NCI-H510A (cell line): ENCODE results near the gene DDX24.

Experiments used
- DNase-seq: peaks from one replicate; lab custom pipeline; 2025; lab: John Stamatoyannopoulos, UW

The DDX24 gene

DNA sequence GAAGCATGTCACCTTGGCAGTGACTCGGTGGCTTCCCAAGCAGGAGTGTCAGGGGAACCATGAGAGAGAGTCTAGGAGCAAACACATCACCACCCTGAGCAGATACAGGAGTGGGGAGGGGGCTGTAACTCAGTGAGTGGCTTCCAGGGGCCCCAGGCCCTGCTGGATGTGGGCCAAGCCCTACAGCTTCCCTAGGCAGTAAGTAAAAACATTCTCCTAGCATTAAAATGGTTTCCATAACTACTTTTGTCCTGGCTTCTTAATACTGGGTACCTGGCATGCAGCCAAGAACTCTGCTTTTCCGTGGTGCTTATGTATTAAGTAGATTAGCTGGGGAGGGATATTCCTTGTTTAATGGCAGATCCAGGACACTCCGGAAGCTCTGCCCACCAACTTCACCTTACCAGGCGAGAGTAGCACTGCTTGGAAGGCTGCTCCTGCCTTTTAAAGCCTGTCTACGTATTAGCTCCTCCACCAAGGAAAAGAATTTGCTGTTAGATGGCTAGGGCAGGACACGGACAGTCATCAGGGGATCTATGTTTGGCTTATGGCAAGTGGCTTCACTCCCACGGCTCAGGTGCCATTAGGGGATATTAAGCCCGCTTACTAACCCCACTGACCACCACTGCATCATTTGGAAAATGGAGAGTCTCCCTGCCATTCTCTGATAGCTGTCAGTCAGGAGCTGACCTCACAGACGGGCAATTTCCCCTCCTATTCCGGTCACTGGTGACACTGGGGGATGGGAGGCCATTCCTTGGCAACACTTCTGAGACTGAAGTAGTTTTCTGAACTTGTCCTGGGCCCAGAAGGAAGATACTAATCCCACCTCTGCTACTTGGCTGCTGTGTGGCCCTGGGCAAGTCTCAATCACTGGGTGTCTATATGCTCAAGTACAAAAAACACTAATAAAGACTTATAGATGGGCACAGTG lies 32.0 kb downstream of the DDX24 start:
- no peak for DNase-seq

DNA sequence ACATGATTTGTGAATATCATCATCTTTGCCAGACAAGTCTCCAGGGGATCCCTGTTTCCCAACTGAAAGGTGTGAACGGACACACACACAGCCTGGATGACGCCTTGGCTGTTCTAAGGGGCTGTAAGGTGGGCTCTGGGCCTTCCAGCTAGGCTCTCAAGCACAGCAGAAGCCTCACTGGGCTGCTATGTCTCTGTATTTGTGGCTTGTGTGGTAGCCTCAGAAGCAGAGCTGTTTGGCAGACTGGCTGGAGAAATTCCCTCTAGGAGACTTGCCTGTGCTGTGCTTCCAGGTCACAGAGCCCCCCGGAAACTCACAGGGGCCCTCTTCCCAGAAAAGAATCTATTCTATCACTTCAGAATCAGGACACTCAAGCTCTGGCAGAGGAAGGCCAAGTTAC lies 33.4 kb downstream of the DDX24 start:
- no peak for DNase-seq

DNA sequence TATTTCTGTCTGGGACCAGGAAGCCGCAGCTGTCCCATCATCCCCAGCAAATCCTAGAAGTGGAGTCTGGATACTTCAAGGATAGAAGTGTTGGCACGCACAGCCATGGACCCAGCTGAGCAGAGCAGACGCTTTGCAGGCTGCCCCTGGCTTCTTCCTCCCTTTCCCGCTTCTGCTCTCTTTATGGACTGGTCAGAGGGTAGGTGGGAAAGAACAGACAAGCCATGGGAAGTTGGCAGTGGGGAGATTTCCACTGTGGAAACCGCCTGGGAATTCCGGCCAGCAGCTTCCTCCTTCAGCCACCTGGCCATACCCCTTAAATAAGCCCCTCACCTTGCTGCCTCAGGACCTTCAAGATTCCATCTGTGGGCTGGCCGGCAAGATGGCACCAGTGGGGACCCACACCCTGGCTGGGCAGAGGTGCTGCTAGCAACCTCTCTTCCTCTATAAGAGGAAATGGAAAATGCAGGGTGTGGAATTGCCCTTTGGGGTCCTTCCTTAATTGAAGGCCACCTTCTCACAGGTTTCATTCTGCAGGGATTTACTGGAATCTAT lies 34.2 kb downstream of the DDX24 start:
- DNase-seq = no peak

DNA sequence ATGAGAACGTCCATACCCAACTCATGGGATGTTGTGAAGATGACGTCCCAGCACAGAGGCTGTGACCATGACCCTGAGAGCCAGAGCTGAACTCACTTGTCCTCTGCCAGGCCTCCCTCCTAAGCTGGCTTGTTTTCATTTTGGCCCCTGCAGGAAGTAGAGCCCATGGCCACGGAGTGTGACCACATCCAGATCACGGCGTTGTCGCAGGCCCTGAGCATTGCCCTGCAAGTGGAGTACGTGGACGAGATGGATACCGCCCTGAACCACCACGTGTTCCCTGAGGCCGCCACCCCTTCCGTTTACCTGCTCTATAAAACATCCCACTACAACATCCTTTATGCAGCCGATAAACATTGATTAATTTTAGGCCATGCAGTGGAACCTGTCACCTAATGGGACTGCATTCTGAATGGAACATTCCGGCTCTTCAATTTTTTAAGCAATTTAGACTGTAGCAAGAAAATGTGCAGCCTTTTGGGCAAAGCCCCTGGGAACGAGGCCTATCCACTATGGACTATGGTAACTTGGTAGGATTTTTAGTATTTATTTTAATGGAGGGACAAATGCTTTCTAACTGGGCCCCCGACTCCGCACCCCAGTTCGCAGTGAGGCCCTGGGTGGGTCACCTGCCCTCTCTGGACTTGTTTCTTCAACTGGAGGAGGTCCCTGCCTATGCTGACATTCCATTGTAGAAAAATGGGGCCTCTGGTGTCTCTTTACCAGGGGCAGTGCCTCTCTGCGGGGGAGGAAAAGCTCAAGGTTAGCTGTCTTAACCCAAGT lies 35.2 kb downstream of the DDX24 start:
- no peak for DNase-seq

DNA sequence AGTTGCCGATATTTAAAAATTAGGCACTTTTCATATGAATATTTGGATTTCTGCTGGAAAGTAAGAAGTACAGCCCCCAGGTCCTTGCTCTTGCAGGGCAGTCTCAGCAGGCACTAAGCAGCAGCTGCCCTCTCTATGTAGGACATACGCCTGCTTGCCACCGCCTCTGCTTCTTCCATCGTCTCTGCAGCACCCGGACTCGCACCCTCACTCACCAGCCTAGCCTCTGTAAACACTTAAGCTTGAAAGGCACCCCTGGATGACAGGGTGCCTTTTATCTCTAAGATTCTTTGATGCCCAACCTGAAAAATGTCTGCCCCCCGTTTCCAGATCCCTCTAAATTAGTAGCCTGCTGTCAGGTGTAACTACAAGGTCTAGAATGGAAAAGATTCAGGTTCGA lies 35.9 kb downstream of the DDX24 start:
- DNase-seq = no peak

DNA sequence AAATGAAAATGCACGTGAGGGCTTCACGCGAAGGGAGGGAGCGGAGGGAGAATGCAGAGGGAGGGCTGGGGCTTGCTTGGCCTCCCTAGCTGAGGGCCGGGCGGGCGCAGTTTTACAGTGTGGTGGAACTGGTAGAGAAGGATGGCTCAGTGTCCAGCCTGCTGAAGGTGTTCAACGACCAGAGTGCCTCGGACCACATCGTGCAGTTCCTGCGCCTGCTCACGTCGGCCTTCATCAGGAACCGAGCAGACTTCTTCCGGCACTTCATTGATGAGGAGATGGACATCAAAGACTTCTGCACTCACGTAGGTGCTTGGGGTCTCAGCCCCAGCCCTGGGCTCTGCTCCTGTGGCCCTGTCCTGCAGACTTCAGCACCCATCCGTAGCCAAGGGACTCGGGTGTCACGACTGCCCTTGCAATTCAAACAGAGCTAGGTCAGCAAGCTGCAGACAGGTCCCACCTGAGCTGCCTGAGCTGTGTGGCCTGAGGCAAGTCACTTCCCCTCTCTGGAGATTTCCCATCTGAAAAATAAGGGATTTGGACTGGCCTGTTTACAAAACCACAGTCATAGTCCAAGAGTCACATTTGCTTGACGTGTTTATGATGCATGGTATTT lies 36.4 kb downstream of the DDX24 start:
- no peak for DNase-seq

DNA sequence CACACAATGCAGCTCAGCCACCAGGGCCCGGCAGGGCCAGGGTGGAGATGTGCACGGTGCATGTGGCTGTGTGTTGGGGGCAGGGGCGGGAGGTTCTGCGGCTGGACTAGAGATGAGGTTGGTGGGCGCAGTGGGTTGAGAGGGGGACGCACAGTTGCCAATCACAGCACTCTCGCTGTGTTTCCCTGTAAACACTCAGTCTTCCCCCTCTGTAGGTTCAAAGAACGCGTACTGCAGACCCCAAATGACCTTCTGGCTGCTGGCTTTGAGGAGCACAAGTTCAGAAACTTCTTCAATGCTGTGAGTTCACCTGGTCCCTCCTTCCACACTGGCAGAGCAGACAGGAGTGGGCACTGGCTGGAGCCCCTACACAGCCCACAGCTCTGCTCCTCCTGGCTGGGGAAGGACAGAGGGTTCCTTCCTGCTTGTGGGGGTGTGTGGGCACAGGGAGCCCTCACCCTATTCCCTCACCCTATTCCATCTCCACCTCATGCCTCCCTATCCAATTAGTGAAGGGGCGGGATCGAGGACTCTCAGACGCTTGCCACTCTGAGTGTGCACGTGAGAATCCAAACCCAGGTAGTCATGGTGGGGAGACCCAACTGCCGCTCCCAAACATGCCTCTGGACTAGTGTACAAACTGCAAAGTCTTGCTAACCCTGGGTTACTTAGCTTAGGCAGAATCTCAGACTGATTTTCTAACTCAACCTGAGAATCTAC lies 37.1 kb downstream of the DDX24 start:
- DNase-seq = no peak

DNA sequence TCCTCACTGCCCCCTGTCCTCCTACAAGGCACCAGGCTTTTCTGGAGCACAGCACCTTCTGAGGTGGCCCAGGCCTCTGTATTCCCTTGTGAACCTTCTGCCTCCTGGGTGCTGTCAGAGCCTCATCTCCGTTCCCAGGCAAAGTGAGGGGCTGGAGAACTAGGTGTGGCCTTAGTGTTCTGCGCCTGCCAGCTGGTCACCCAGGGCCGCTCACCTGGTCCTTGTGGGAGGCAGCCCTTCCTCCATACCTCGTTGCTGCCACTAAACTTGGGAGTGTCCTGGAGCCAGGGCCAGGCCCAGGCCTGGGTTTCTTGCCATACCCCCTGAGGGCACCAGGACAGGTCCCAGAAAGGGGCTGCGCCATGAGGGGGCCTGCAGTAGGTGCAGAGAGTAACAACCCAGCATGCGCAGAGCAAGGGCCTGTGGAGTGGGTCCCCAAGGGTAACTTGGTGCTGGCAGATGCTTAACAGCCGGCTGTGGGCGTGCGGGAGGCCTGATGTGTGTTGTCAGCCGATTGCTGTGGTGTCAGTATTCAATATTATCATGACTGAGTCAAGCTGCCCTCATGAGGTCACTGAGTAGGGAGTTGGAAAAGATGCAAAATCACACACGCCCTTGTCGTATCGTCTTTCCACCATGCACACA lies 37.8 kb downstream of the DDX24 start:
- no peak for DNase-seq

DNA sequence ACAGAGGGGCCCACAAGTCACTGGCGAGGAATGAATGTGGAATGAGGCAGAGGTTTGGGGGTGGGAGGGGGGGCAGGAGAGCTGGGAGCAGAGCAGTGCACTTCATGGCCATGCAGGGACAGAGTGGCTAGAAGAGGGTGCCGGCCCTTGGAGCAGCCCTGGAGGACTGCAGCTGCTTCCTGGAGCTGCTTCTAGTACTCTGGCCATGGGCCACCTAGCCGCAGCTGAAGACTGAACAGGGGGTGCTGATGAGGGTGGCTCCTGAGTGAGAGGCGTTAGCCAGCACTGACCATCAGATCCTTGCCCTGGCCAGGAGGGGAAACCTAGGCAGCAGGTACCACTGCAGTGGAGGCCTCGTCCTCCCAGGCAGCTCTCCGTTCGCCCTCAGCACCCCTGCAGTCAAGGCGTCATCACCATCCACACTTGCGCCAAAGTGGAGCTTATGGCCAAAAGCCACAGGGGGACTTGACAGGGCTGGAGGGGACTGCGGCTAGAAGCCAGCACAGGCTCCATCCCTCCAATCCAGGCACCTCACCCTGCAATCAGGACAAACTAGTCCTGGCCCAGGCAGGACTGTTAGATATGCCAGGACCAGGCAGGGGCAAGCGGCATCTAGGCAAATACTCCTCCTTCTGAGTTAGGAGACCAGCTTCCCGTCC lies 38.4 kb downstream of the DDX24 start:
- no peak for DNase-seq

DNA sequence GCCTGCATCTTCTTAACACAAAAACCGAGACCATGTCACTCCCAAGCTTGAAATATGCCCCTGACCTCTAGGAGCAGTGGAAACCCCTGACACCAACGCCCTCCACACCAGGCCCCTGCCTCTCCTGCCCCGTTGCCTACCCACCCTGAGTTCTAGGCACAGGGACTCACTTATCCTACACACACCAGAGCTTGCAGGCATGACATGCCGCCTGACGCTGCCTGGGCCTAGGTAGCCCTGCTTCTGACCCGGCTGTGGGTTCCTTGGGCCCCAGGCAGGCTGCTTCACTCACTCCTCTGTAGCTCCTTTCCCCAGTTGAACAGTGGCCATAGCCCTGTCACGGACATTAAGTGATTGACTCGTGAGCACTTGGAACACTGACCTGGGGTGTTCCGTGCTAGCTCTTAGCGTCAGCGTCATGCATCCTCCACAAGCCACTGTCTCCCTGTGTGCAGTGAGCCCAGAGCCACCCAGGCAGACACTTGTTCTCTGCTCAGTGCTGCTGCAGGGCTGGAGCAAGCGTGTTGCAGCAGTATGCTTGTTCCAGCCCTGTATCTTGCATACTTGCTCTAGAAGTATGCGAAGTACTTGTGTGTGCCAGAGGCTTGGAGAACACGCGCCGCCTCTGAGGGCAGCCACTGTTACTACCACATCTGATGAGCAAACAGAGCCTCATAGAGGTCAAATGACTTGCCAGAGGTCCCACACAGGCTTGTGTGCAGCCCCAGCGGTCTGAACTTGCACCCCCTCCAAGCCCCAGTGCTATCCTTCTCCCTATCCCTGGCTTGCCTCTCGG lies 39.3 kb downstream of the DDX24 start:
- no peak for DNase-seq

DNA sequence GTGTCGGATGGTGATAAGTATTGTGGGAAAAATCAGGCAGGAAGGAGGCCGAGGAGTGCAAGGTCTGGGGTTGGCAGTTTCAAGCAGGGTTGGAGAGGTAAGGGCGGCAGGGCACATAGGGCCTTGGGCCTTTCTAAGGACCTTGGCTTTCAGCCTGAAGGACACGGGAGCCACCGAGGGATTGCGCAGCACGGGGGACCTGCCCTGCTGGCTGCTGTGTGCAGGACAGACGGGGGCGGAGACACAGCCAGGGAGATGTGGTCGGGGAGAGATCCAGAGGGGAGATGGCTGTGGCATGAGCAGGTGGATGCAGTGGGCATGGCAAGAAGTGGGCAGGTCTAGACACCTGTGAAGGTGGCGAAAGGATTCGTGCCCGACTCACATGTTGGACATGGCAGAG lies 40.2 kb downstream of the DDX24 start:
- no peak for DNase-seq

DNA sequence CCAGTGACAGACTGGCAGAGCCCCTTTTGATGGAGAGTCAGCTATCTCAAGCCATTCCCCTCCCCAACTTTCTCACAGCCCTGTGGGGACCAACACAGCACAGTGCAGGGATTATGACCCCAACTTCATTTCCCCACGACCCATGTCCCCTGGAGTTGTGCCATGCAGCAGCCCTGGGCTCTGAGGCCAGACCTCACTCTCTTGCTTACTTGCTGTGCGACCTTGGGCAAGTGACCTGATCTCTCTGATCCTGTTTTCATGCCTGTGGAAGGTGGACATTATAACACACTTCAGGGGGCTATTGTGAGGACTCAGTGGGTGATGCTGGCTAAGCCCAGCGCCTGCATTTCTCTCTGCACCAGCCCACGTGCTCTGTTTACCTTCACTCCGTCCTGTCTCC lies 40.8 kb downstream of the DDX24 start:
- no peak for DNase-seq

DNA sequence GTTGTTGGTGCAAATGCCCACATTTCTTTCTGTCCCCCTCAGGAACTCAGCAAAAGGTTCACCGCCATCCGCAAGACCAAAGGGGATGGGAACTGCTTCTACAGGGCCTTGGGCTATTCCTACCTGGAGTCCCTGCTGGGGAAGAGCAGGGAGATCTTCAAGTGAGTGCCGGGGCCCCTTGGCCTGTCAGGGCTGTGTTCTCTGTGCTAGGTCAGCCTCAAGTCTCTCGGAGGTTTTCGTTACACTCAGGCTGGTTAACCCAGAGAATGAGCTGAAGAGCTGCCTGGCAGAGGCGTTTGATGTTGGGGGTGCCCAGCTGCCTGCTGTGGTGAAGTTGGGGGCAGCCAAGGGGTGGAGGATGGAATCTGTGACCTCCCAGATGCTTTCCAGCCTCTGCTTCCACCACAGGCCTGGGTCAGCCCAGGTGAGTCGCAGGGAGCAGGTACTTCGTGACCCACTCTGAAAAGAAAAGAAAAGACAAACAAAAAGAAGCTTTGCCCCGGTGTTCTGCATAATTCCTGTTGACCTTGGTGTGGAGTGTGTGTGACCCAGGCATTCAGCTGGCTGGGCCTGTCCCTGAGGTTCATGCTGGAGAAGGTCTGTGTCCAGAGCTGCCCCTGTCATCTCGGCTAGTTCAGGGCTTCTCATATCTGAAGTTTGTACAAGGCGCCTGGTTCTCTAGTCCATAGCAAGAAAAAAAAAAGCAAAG lies 41.9 kb downstream of the DDX24 start:
- DNase-seq = no peak

DNA sequence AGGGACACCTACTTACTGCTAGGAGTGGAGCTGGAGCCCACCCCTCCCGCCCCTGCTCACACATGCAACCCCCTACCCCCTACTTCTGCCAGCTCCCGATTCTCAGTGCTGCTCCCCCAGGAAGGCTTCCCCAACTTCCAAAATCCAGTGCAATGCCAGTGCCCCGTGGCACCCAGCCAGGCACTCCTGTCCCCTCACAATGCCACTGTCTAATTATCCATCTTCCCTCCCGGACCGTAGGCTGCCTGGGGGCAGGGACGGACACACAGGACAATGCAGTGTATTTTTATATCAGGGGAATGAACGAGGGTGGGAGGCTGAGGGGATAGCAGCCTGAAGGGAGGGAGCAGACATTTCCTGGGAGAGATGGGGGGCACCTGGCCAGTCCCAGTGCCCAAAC lies 42.5 kb downstream of the DDX24 start:
- no peak for DNase-seq

DNA sequence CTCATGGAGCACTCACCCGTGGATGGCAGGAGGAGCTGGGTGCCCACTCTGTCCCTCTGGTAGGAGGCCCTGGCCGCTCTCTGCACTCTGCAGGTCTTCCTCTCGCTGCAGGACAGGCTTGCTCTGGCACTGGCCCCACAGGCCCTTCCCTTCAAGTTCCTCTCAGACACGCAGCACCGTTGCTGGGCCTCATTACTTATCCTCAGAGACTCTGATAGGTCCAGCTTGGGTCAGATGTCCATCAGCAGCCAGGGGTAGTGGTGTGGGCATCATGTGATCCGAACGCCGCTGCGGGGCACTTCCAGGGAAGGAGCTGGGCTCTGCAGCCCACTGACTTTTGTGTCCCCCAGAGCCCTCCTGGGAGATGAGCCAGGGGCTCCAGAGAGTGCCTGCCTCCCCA lies 43.0 kb downstream of the DDX24 start:
- DNase-seq = no peak

DNA sequence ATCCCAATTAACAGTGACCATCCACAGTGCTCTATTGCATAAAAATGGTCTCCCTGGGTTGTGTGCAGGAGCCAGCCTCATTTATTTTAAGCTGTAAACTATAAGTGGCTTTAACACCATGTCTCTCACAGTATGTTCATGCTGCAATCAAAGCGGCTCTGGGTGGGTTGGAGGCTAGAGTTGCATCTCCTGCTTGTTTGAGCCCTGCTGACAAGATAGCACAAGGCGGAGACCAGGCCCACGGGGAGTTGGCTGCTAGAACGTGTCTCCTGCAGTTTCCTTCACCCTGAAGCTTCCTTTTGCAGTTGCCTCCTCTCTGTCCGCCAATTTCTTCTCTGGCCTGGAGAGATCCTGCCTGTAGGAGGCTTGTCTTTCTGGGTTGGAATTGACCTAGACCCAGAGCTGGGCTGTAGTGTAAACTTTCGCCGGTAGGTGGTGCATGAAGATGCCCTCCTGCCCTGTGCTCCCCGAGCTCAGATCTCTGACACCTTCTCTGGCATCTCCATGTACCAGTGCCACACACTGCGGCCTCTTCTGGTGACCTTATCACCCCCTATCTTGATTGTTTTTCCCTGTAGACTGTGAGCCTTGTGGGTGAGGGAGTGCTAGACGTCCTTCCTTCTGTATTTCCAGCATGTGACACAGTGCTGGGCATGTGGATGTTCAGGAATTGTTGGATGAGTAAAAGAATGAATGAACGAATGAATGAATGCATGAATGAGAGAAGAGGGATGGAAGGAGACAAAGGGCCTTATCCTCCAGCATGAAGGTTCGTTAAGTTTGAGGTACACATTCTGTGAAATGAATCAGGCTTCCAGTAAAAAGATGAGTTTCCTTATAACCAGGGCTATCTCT lies 44.5 kb downstream of the DDX24 start:
- DNase-seq = peak; percentile 32

DNA sequence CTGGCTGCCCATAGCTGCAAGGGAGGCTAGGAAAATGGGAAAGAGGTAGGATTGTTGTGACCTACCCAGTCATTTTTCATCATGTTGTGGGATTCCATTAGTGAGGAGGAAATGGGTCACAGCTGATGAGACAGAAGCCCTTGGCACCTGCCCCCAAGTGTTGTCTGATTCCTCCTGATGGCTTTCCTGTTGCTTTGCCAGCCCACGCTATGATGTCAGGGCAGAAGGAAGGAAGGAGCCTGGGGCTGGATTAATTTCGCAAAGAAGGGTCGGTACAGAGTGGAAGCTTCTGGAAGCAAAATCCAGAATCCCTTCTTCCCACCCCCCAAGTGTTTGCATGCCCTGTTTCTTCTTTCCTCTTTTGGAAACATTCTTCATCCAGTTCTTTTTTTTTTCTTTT lies 46.1 kb downstream of the DDX24 start:
- DNase-seq = no peak

DNA sequence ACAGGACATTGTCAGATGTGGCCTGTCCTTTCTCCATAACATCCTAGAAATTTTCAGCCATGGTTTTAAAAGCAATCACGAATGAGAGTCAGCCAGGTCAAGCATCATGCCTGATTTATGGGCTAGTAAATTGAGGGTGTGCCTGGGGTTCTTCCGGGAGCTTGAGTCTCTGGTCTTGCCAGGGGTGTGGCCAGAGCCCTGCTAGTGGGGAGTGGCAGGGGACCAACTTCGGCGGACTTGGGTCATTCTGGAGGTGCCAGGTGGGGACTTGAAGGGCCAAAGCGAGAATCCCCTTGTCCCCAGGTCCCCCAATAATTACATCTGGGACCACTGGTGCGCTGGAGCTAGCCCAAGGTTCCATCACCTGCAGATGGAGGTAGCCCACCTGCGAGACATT lies 49.1 kb downstream of the DDX24 start:
- DNase-seq = no peak
